Nephron progenitor cell (in vitro differentiated cells): Measurements from ENCODE around the gene TP73.

ENCODE experiments used
- DNase-seq: peaks from one replicate; pipeline ENCODE4 v3.0.0; 2021
- H3K27ac Mint-ChIP-seq: 2 replicates; pipeline ENCODE4 v1.8.0; 2021; ENCODE audit warnings: mild to moderate bottlenecking, moderate library complexity, mixed read lengths
- H3K27me3 Mint-ChIP-seq: 2 replicates; pipeline ENCODE4 v1.8.0; 2021; ENCODE audit warnings: mild to moderate bottlenecking, low read depth, mixed read lengths; ENCODE audit not compliant: poor library complexity
- H3K36me3 Mint-ChIP-seq: 2 replicates; pipeline ENCODE4 v1.8.0; 2021; ENCODE audit warnings: low read depth, mixed read lengths
- H3K4me1 Mint-ChIP-seq: 2 replicates; pipeline ENCODE4 v1.8.0; 2021; ENCODE audit warnings: mixed read lengths
- H3K4me3 Mint-ChIP-seq: 2 replicates; pipeline ENCODE4 v1.8.0; 2021; ENCODE audit warnings: mild to moderate bottlenecking, moderate library complexity, mixed read lengths
- H3K9me3 Mint-ChIP-seq: 2 replicates; pipeline ENCODE4 v1.8.0; 2021; ENCODE audit warnings: mild to moderate bottlenecking, moderate library complexity, mixed read lengths
- TF ChIP-seq, protein P1 (sequence below): fragments of 200-600 bp; sonication (generic); IDR thresholded peaks from 2 replicates; pipeline ENCODE4 v1.5.0; 2021; ENCODE audit warnings: antibody characterized with exemption

The TP73 gene

DNA sequence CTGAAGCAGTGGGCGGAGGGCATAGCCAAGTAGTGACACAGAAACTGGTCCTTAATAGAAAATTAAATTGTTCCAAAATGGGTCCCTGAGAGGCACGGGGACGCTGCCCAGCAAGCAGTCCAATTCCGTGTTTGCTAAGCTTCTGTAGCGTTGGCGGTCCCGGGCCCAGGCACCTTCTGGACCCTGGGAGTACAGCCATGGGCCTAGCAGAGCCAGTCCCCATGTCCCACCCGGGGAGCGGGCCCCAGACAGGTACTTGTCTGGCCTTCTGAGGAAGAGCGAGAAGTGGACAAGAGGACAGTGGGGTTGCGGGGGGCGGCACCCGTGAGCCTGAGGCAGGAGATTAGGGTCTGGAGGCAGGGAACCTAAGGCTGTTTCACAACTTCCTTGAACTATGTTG lies 88.4 kb downstream of the TP73 start:
- Mint-ChIP-seq H3K4me1 (peaks cover 23% of the 10 kb centered on the region), H3K36me3 (peaks cover 31% of the 10 kb centered on the region), H3K4me3 (no peak overlapping the region), H3K9me3 (no peaks in the 10 kb centered on the region), H3K27ac (no peak overlapping the region), H3K27me3 (no peaks in the 10 kb centered on the region)
- DNase-seq = no peak
- TF ChIP-seq, protein P1, sequence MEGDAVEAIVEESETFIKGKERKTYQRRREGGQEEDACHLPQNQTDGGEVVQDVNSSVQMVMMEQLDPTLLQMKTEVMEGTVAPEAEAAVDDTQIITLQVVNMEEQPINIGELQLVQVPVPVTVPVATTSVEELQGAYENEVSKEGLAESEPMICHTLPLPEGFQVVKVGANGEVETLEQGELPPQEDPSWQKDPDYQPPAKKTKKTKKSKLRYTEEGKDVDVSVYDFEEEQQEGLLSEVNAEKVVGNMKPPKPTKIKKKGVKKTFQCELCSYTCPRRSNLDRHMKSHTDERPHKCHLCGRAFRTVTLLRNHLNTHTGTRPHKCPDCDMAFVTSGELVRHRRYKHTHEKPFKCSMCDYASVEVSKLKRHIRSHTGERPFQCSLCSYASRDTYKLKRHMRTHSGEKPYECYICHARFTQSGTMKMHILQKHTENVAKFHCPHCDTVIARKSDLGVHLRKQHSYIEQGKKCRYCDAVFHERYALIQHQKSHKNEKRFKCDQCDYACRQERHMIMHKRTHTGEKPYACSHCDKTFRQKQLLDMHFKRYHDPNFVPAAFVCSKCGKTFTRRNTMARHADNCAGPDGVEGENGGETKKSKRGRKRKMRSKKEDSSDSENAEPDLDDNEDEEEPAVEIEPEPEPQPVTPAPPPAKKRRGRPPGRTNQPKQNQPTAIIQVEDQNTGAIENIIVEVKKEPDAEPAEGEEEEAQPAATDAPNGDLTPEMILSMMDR = no peak

DNA sequence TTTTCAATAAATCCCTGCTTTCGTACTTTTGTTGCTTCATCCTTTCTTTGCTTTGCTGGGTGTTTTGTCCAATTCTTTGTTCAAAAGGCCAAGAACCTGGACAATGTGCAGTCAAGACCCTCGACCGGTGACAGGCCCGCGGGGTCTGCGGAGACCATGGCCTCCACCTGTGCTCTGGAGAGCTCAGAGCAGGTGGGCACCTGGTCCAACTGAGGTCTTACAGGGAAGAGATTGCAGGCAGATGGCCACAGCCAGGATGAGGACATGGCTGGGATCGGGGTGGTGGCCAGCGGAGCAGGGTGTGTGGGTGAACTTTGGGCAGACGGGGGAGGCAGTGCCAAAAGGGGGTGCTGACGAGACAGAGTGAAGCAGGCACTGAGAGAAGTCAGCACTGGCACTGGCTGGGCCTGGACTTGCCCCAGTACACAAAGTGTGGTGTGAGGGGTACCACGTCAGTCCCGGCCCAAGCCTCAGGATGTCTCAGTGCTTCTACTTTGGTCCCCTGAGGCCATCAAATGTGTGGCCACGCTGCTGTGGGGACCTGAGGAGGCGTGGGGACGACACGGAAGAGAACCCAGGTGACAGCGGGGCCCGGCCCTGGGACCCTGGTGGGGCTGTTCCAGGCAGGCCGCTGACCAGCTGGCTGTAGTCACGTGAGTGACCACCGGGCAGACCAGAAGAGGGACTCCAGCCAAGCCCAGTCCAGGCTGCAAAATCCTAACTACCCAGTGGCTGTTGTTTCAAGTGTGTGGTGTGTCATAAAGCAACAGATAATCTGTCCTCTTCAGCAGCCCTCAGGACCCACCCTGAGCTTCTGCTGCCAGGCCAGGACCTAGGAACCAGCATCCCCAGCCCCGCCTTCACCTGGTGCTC lies 89.5 kb downstream of the TP73 start:
- TF ChIP-seq, protein P1 = no peak
- Mint-ChIP-seq H3K4me3 (no peak overlapping the region), H3K9me3 (no peaks in the 10 kb centered on the region), H3K4me1 (peaks cover 22% of the 10 kb centered on the region), H3K27me3 (no peaks in the 10 kb centered on the region), H3K36me3 (peaks cover 29% of the 10 kb centered on the region), H3K27ac (peak overlapping the region; percentile 31)
- DNase-seq = no peak

DNA sequence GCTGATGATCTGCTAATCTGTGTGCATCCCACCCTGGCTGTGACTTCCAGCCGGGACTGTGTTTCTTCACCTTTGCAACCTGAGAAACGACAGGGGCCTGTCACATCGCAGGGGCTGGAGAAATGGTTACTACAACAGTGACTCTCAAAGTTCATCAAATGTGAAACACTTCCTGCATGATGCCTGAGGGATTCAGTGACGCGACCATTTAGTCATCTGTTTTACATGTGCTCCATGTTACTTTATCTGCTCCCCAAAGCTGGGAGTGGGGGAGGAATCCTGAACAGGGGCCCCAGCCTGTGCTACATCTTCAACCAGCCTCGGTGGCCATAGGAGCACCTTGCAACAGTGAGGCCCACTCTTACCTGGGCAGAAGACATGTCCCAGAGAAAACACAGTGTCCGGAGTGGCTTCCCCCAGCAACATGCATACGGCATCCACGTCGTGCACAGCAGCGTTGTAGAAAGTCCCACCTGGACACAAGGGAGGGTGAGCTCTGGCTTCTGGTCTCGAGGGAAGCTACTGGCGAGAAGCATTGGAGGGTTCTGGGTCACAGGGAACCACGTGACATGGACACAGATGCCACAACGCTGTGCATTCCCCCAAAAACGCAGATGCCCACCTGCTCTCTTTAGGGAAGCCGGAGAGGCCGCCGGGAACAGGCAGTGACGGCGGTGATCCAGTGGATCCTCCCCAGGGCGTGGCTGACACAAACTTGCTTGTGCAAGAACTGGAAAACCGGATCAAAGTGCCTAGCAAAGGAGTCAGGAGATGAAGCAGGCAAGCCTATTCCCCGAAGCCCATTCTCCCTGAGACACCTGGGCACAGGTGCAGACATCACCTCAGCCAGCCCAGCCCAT lies 90.4 kb downstream of the TP73 start:
- Mint-ChIP-seq H3K27me3 (no peaks in the 10 kb centered on the region), H3K4me3 (no peak overlapping the region), H3K27ac (no peak overlapping the region), H3K36me3 (peaks cover 23% of the 10 kb centered on the region), H3K4me1 (peaks cover 22% of the 10 kb centered on the region), H3K9me3 (no peaks in the 10 kb centered on the region)
- TF ChIP-seq, protein P1 = no peak
- no peak for DNase-seq

DNA sequence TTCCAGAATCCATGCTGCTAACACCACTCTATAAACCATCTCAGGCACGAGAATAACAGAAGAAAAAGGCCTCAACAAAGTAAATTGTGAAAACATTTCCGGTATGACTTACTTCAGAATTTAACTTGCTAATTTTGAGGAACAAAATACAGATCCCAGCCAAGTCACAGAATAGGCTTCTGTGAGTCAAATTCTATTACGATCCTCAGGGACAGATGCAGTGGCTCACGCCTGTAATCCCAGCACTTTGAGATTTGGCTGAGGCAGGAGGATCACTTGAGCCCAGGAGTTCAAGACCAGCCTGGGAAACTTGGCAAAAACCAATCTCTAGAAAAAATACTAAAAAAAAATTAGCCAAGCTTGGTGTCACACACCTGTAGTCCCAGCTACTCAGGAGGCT lies 91.1 kb downstream of the TP73 start:
- Mint-ChIP-seq H3K4me1 (peaks cover 28% of the 10 kb centered on the region), H3K4me3 (no peak overlapping the region), H3K27ac (no peak overlapping the region), H3K36me3 (peaks cover 23% of the 10 kb centered on the region), H3K27me3 (no peaks in the 10 kb centered on the region), H3K9me3 (no peaks in the 10 kb centered on the region)
- TF ChIP-seq, protein P1 = no peak
- DNase-seq = no peak

DNA sequence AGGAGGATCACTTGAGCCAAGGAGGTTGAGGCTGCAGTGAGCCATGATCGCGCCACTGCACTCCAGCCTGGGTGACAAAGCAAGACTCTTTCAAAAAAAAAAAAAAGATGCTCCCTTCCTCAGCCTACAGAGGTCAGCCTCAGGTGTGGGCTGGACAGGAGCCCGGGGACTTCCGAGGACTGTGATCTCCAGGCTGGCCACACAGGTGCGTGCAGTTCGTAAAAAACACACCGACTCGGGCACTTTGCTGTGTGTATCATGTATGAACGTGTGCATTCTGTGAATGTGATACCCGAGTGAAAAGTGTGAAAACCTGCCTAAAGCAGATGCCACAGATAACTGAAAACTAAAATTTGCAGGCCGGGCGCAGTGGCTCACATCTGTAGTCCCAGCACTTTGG lies 91.5 kb downstream of the TP73 start:
- no peak overlapping the region for H3K4me3 Mint-ChIP-seq
- peaks cover 29% of the 10 kb centered on the region for H3K4me1 Mint-ChIP-seq

More for the DNA sequence above, 91.5 kb downstream of the TP73 start:
- H3K36me3 Mint-ChIP-seq = peaks cover 23% of the 10 kb centered on the region
- no peak for DNase-seq
- H3K27ac Mint-ChIP-seq = no peak overlapping the region
- TF ChIP-seq, protein P1 = no peak
- no peaks in the 10 kb centered on the region for H3K9me3 Mint-ChIP-seq
- H3K27me3 Mint-ChIP-seq = no peaks in the 10 kb centered on the region
